Diencephalon (tissue), 1 donor: ENCODE data around the gene PDC. TPM values are rescaled to one million over a fixed set of nuclear protein-coding genes. Genes with fewer than 3 reads are reported as not detected.

Experiments used
- total RNA-seq: library from RNA; depleted of rRNA; stranded (reverse); fragments of >200 nt; gene quantifications from one replicate; pipeline ENCODE4 v1.2.3, GENCODE V29; 2014

Gene PDC
- not detected for total RNA-seq

GRCh38 chr1:186461014-186461413 is at the start of gene PDC:
Gene PDC, minus strand, starts transcription at chr1:186461114. Its CDS starts 11,655 bp downstream, at chr1:186449459.

Other genes starting within 250 kb of the PDC start
- gene PRG4, start 164.8 kb downstream of the PDC start, total RNA-seq = not detected
- 88.3 TPM for gene TPR, start 85.9 kb downstream of the PDC start, total RNA-seq
- 52.1 TPM for gene ODR4, start 85.3 kb downstream of the PDC start, total RNA-seq
- gene PTGS2, start 219.3 kb upstream of the PDC start, total RNA-seq = 1.6 TPM